Measurements from ENCODE around the gene PPFIBP1.
"Not testable (repeated sequence)": the region's sequence is repeated elsewhere in the genome, so short reads cannot be mapped to it uniquely, and the experiment has no call there.

The PPFIBP1 gene

GRCh38 chr12:27627123-27627852 lies 103.3 kb downstream of the PPFIBP1 start:
- DNase-seq (ENCODE audit: low read depth in 2 of 2), result no peak

GRCh38 chr12:27627853-27628469 lies 104.0 kb downstream of the PPFIBP1 start:
- not testable (repeated sequence) for DNase-seq (ENCODE audit: low read depth in 2 of 2)

GRCh38 chr12:27630219-27630618 lies 106.2 kb downstream of the PPFIBP1 start:
- not testable (repeated sequence) for DNase-seq (ENCODE audit: low read depth in 2 of 2)

GRCh38 chr12:27631365-27631764 lies 107.4 kb downstream of the PPFIBP1 start:
- DNase-seq (ENCODE audit: low read depth in 2 of 2), result no peak

- DNase-seq (ENCODE audit: low read depth in 2 of 2), result no peak
Measured at GRCh38 chr12:27631813-27632491, 107.9 kb downstream of the PPFIBP1 start.

GRCh38 chr12:27635349-27635972 lies 111.5 kb downstream of the PPFIBP1 start:
- DNase-seq (ENCODE audit: low read depth in 2 of 2), result no peak

GRCh38 chr12:27636569-27636968 lies 112.6 kb downstream of the PPFIBP1 start:
- not testable (repeated sequence) for DNase-seq (ENCODE audit: low read depth in 2 of 2)

- DNase-seq (ENCODE audit: low read depth in 2 of 2), result no peak
Measured at GRCh38 chr12:27637524-27637923, 113.5 kb downstream of the PPFIBP1 start.

- no peak for DNase-seq (ENCODE audit: low read depth in 2 of 2)
Measured at GRCh38 chr12:27639265-27639664, 115.3 kb downstream of the PPFIBP1 start.

GRCh38 chr12:27640566-27641200 lies 116.7 kb downstream of the PPFIBP1 start:
- DNase-seq (ENCODE audit: low read depth in 2 of 2), result not testable (repeated sequence)

GRCh38 chr12:27642361-27642760 lies 118.4 kb downstream of the PPFIBP1 start:
- DNase-seq (ENCODE audit: low read depth in 2 of 2), result not testable (repeated sequence)

GRCh38 chr12:27642892-27643291 lies 118.9 kb downstream of the PPFIBP1 start:
- DNase-seq (ENCODE audit: low read depth in 2 of 2), result not testable (repeated sequence)

GRCh38 chr12:27644158-27644845 lies 120.3 kb downstream of the PPFIBP1 start:
- no peak for DNase-seq (ENCODE audit: low read depth in 2 of 2)

- no peak for DNase-seq (ENCODE audit: low read depth in 2 of 2)
Measured at GRCh38 chr12:27645671-27646070, 121.7 kb downstream of the PPFIBP1 start.

- DNase-seq (ENCODE audit: low read depth in 2 of 2), result no peak
Measured at GRCh38 chr12:27646149-27646548, 122.1 kb downstream of the PPFIBP1 start.

- DNase-seq (ENCODE audit: low read depth in 2 of 2), result no peak
Measured at GRCh38 chr12:27650011-27650410, 126.0 kb downstream of the PPFIBP1 start.

GRCh38 chr12:27651201-27651600 lies 127.2 kb downstream of the PPFIBP1 start:
- DNase-seq (ENCODE audit: low read depth in 2 of 2), result no peak

- DNase-seq (ENCODE audit: low read depth in 2 of 2), result no peak
Measured at GRCh38 chr12:27652174-27652763, 128.3 kb downstream of the PPFIBP1 start.

GRCh38 chr12:27653661-27654060 lies 129.7 kb downstream of the PPFIBP1 start:
- DNase-seq (ENCODE audit: low read depth in 2 of 2), result no peak

- DNase-seq (ENCODE audit: low read depth in 2 of 2), result not testable (repeated sequence)
Measured at GRCh38 chr12:27655476-27655875, 131.5 kb downstream of the PPFIBP1 start.

- no peak for DNase-seq (ENCODE audit: low read depth in 2 of 2)
Measured at GRCh38 chr12:27657296-27657695, 133.3 kb downstream of the PPFIBP1 start.
